Aorta (tissue), 5 donors: ENCODE results near the gene LRRIQ4. TPM values are rescaled to one million over a fixed set of nuclear protein-coding genes. Genes with fewer than 3 reads are reported as not detected.

ENCODE experiments used
- ATAC-seq: fragments of 200-7000 bp; cut with Tn5 transposase; one replicate; pipeline ENCODE4 v1.9.1; 2022; ENCODE audit warnings: moderate library complexity; ENCODE audit not compliant: low FRiP score
- DNase-seq, 2 donors: peaks; one replicate each; pipeline ENCODE4 v3.0.0-alpha.2; 2020
- H3K27ac ChIP-seq, 2 donors: one replicate each; pipeline ENCODE4 v1.5.1; 2013; ENCODE audit warnings: low read length in 2 of 2, mild to moderate bottlenecking in 2 of 2, moderate library complexity in 2 of 2, control low read depth in 1 of 2, inconsistent platforms in 1 of 2, low read depth in 1 of 2
- H3K27me3 ChIP-seq, 2 donors: one replicate each; pipeline ENCODE4 v1.6.1; 2013; ENCODE audit warnings: control low read depth in 1 of 2, low read length in 1 of 2, mild to moderate bottlenecking in 1 of 2, moderate library complexity in 1 of 2; ENCODE audit not compliant: insufficient read depth in 2 of 2, control insufficient read depth in 1 of 2
- H3K36me3 ChIP-seq, 2 donors: one replicate each; pipeline ENCODE4 v1.6.1; 2013; ENCODE audit warnings: control low read depth in 1 of 2, low read length in 1 of 2, mild to moderate bottlenecking in 1 of 2; ENCODE audit not compliant: insufficient read depth in 2 of 2, control insufficient read depth in 1 of 2
- H3K4me1 ChIP-seq, 2 donors: one replicate each; pipeline ENCODE4 v1.6.1; 2013; ENCODE audit warnings: low read length in 2 of 2, control low read depth in 1 of 2, mild to moderate bottlenecking in 1 of 2, moderate library complexity in 1 of 2; ENCODE audit not compliant: insufficient read depth in 2 of 2, control insufficient read depth in 1 of 2
- H3K4me3 ChIP-seq, 2 donors: one replicate each; pipeline ENCODE4 v1.5.1; 2013; ENCODE audit warnings: low read length in 2 of 2, control low read depth in 1 of 2, mild to moderate bottlenecking in 1 of 2
- H3K9me3 ChIP-seq: one replicate; pipeline ENCODE4 v1.6.1; 2013; ENCODE audit warnings: mild to moderate bottlenecking, low read length; ENCODE audit not compliant: control insufficient read depth
- WGBS, 2 donors: extraction: QIAGEN DNeasy Blood & Tissue Kit; methylation state at CpG; one replicate each; pipeline ENCODE4 v1.1.7; 2013; 5-methylcytosine and 5-hydroxymethylcytosine counted together
- intact Hi-C, 2 donors: fragments of 100-400 bp; cut with DNase I; formaldehyde crosslinking; loops; one replicate each; pipeline versions ENCODE4 v1.14.2 to v1.15.0; 2022
- polyA plus RNA-seq, 2 donors: library from polyadenylated mRNA; stranded (reverse); fragments of 200-250 nt; gene quantifications; one replicate each; pipeline ENCODE4 v1.2.3, GENCODE V29; 2013
- total RNA-seq, 2 donors: library from RNA; stranded (reverse); fragmentation: NEBNext Ultra II Directional; extraction: Animal tissue kit (Norgen Biotek cat#: 25700); gene quantifications; one replicate each; pipeline ENCODE4 v1.2.1, GENCODE V29; 2021
- donor health status: healthy with polysubstance abuse.
- donor health status: Bipolar disorder and iron deficiency.
- donor health status: DM: no; HTN: no; CAD: no.
- donor health status: DM: no; HTN: no; CAD: no.
- donor health status: DM: yes; HTN: yes; CAD: no.

LRRIQ4 gene
- total and polyA plus RNA-seq, 4 donors: not detected

DNA sequence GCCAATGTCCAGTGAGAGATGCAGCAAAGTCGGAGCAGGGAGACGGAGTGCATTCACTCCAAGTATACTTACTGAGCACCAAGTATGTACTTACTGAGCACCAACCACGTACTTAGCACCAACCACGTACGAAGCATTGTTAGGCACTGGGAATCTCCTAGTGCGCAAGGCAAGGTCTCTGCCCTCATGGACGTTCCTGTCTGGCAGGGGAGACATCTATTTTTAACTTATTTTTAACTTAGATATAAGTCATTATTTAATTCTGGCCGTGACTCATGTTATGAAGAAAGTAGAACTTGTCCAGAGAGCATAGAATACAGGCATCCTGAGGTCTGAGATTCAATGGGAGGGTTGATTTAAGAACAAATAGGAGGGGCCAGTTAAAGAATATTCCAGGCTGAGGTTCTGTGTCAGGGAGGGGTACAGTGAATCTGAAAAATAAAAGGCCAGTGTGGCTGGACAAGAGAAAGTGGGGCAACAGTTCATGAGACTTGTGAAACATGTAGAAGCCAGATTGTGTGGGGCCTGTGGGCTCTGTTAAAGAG, 66.4 kb downstream of the LRRIQ4 start:
- H3K9me3 ChIP-seq: no peaks in the 10 kb centered on the region
- H3K4me3 ChIP-seq: no peak overlapping the region
- no peaks in the 10 kb centered on the region for H3K36me3 ChIP-seq
- 44 to 55% methylated on average over 8 of the region's 8 CpGs for WGBS, 2 donors
- H3K4me1 ChIP-seq: no peaks in the 10 kb centered on the region
- no peak overlapping the region for H3K27ac ChIP-seq
- DNase-seq (no peak), ATAC-seq (no peak)
- H3K27me3 ChIP-seq: no peaks in the 10 kb centered on the region
- intact Hi-C loops: no loop called here

DNA sequence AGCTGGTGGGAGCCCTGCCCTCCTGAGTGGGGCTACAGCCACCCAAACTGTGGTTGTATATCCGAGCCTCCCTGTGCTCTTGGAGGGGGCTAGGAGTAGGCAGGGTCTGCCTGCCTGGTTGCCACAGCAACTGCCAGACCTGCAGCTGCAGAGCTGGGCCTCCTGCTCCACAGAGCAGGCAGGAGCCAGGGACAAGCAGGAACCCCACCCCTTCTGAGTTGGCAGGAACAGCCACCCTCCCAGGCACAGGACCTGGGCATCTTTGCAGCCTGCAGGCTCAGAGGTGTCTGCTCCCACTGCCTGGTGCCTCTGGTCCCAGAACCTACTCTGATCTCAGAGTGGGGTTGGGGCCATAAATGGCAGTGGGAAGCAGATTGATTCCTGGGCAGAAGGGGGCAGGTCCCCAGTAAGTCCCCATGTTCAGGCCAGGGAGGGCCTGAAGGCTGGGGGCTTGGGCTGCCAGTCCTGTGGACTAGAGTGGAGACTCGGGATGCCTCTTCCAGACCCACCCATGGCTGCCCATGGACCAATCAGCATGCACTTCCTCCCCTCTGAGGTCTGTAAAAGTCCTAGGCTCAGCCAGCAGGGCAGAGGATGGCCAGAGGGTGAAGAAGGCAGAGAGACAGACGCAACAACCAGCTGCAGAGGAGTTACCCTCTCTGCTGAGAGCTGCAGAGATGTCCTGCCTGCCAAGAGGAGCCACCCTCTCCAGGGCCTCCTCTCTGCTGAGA, 67.3 kb downstream of the LRRIQ4 start:
- Histone ChIP-seq H3K27me3 (no peaks in the 10 kb centered on the region), H3K36me3 (no peaks in the 10 kb centered on the region), H3K27ac (no peak overlapping the region), H3K4me3 (no peak overlapping the region), H3K9me3 (no peaks in the 10 kb centered on the region), H3K4me1 (no peaks in the 10 kb centered on the region)
- ATAC-seq (no peak), DNase-seq (no peak)
- intact Hi-C loops: no loop called here
- WGBS, 2 donors: 59 to 71% methylated on average over 3 of the region's 3 CpGs

DNA sequence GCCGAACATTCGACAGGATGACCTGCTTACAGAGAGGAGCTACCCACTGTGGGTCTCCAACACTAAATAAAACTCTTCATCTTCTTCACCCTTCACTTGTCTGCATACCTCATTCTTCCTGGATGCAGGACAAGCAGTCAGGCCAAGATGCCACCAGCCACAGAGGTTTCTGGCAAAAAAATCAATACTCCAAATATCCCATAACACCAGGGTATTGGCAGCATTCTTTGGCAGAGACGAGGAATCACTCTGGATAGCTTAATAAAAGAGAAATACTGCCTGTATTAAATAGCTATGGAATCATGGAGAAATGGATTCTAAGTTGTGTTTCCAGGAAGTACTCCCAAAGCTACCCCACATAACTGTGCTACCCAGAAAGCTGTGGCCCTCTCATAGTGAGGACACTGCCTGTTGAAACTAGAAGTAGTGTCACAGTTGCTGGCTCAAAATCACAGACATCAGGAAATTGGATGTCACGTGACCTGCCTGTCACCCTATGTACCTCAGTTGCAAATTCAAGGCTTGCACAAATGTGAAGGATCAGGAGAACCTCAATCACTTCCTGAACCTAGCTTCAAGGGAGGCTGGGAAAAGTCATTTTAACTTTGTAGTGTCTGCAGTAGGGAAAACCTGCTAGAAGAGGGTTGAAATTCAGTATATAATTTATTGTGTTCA, 68.0 kb downstream of the LRRIQ4 start:
- ATAC-seq (no peak), DNase-seq (no peak)
- Histone ChIP-seq H3K9me3 (no peaks in the 10 kb centered on the region), H3K27me3 (no peaks in the 10 kb centered on the region), H3K27ac (no peak overlapping the region), H3K4me3 (no peak overlapping the region), H3K36me3 (no peaks in the 10 kb centered on the region), H3K4me1 (no peaks in the 10 kb centered on the region)
- intact Hi-C loops: no loop called here
- WGBS, 2 donors: 63 to 66% methylated on average over 4 of the region's 4 CpGs

DNA sequence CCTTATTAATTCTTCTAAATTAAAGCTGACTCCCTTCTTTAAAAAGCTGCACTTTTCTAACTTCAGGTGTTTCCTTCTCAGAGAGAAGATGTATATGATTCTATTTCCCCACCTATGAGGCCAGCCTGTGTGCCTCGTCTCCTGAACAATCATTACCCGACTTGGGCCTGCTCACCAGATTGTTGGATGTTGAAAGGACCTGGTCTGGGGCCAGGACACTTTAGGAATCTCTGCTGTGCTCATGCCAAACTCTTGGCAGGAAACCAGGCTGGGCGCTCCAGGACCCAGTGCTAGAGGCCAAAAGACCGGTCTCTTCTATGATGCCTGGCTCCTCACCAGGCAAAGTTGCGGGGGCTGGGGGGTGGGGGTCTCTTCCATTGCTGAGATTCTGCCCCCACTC, 74.0 kb downstream of the LRRIQ4 start:
- no peak overlapping the region for H3K27ac ChIP-seq
- H3K36me3 ChIP-seq: no peaks in the 10 kb centered on the region
- intact Hi-C loops: no loop called here
- no peaks in the 10 kb centered on the region for H3K27me3 ChIP-seq
- DNase-seq (peak; percentile 82 to 88), ATAC-seq (peak; percentile 56)
- 6 to 11% methylated on average over 5 of the region's 5 CpGs for WGBS, 2 donors
- H3K4me3 ChIP-seq: no peak overlapping the region
- no peaks in the 10 kb centered on the region for H3K9me3 ChIP-seq
- no peaks in the 10 kb centered on the region for H3K4me1 ChIP-seq

Other genes starting within 250 kb of the LRRIQ4 start
- 10 to 100 TPM; 36.5 to 73.7 TPM for gene MECOM, start 149.2 kb upstream of the LRRIQ4 start, total RNA-seq
- 10 to 100 TPM in 1 of 2 donors, 1 to 10 TPM in 1; 9.8 to 11.9 TPM for gene MECOM, start 149.2 kb upstream of the LRRIQ4 start, polyA plus RNA-seq
- 10 to 100 TPM in 1 of 2 donors, not detected in 1; 12.4 TPM for gene TERC, start 47.8 kb upstream of the LRRIQ4 start, total RNA-seq
- not detected for gene TERC, start 47.8 kb upstream of the LRRIQ4 start, polyA plus RNA-seq
- 1 to 10 TPM; 1.6 to 2.1 TPM for gene ACTRT3, start 43.3 kb upstream of the LRRIQ4 start, total RNA-seq
- 1 to 10 TPM; 1.3 to 3.9 TPM for gene ACTRT3, start 43.3 kb upstream of the LRRIQ4 start, polyA plus RNA-seq
- 10 to 100 TPM; 14.6 to 16.4 TPM for gene MYNN, start 39.5 kb upstream of the LRRIQ4 start, total RNA-seq
- 10 to 100 TPM; 10.6 to 11.6 TPM for gene MYNN, start 39.5 kb upstream of the LRRIQ4 start, polyA plus RNA-seq
- gene LRRC34, start within 50 bp of the LRRIQ4 start, total RNA-seq: 1 to 10 TPM; 1.0 to 5.9 TPM
- 1 to 10 TPM; 3.9 to 5.3 TPM for gene LRRC34, start within 50 bp of the LRRIQ4 start, polyA plus RNA-seq
- gene LRRC31, start 57.1 kb downstream of the LRRIQ4 start, total RNA-seq: not detected
- 1 to 10 TPM in 1 of 2 donors, not detected in 1; 6.1 TPM for gene LRRC31, start 57.1 kb downstream of the LRRIQ4 start, polyA plus RNA-seq
- gene SAMD7, start 98.7 kb downstream of the LRRIQ4 start, total RNA-seq: not detected
- not detected for gene SAMD7, start 98.7 kb downstream of the LRRIQ4 start, polyA plus RNA-seq
- gene SEC62, start 153.9 kb downstream of the LRRIQ4 start, total RNA-seq: 100 to 1,000 TPM; 116 to 125 TPM
- gene SEC62, start 153.9 kb downstream of the LRRIQ4 start, polyA plus RNA-seq: 10 to 100 TPM; 69.3 to 74.1 TPM
- 1 to 10 TPM; 2.8 to 4.1 TPM for gene GPR160, start 225.1 kb downstream of the LRRIQ4 start, total RNA-seq
- gene GPR160, start 225.1 kb downstream of the LRRIQ4 start, polyA plus RNA-seq: 10 to 100 TPM in 1 of 2 donors, 1 to 10 TPM in 1; 1.0 to 12.9 TPM